GM21526 (cell line): ENCODE data around the gene PARD6A.

ENCODE experiments used
- ATAC-seq: cut with Tn5 transposase; IDR thresholded peaks from one replicate; pipeline ENCODE4 v1.9.1; 2021; ENCODE audit warnings: moderate library complexity; ENCODE audit not compliant: unreplicated experiment, low FRiP score

The PARD6A gene

GRCh38 chr16:67660564-67661028 lies at the start of gene PARD6A:
TSS of gene PARD6A (plus strand) at chr16:67660960. CDS start at chr16:67661039, 79 bp downstream.
- ATAC-seq: peak; percentile 55

- ATAC-seq: no peak
Observed at GRCh38 chr16:67613808-67614207, 47.0 kb upstream of the PARD6A start.

- no peak for ATAC-seq
Observed at GRCh38 chr16:67628216-67628615, 32.5 kb upstream of the PARD6A start.

- no peak for ATAC-seq
Observed at GRCh38 chr16:67632415-67633172, 28.2 kb upstream of the PARD6A start.

- ATAC-seq: no peak
Observed at GRCh38 chr16:67636713-67637112, 24.0 kb upstream of the PARD6A start.

- ATAC-seq: no peak
Observed at GRCh38 chr16:67637625-67638024, 23.1 kb upstream of the PARD6A start.

GRCh38 chr16:67641779-67642708 lies 18.7 kb upstream of the PARD6A start:
- ATAC-seq: no peak

GRCh38 chr16:67644038-67644437 lies 16.7 kb upstream of the PARD6A start:
- no peak for ATAC-seq

GRCh38 chr16:67645397-67646121 lies 15.2 kb upstream of the PARD6A start:
- no peak for ATAC-seq

- no peak for ATAC-seq
Observed at GRCh38 chr16:67647111-67647651, 13.6 kb upstream of the PARD6A start.

- no peak for ATAC-seq
Observed at GRCh38 chr16:67647681-67648080, 13.1 kb upstream of the PARD6A start.

GRCh38 chr16:67648088-67648763 lies 12.5 kb upstream of the PARD6A start:
- no peak for ATAC-seq

- no peak for ATAC-seq
Observed at GRCh38 chr16:67648764-67649407, 11.9 kb upstream of the PARD6A start.

GRCh38 chr16:67649494-67649931 lies 11.2 kb upstream of the PARD6A start:
- no peak for ATAC-seq

- no peak for ATAC-seq
Observed at GRCh38 chr16:67650023-67650422, 10.7 kb upstream of the PARD6A start.

GRCh38 chr16:67651039-67651438 lies 9.7 kb upstream of the PARD6A start:
- no peak for ATAC-seq

GRCh38 chr16:67651847-67652246 lies 8.9 kb upstream of the PARD6A start:
- no peak for ATAC-seq

- ATAC-seq: no peak
Observed at GRCh38 chr16:67652578-67653127, 8.1 kb upstream of the PARD6A start.
